AG10803 (cell line): Measurements from ENCODE around the gene FCN3.

Experiments
- DNase-seq: peaks from one replicate; pipeline ENCODE4 v3.0.0; 2010; ENCODE audit warnings: low read depth
- H3K4me3 ChIP-seq: 2 replicates; pipeline ENCODE4 v1.5.1; 2011; ENCODE audit warnings: mild to moderate bottlenecking, low read length, control low read depth
- CTCF ChIP-seq: conservative IDR thresholded peaks from 2 replicates; pipeline ENCODE4 v1.5.1; 2011; ENCODE audit warnings: mild to moderate bottlenecking, low read length, control low read depth, inconsistent platforms

The FCN3 gene

GRCh38 chr1:27360159-27361043, 14.2 kb downstream of the FCN3 start:
- TF ChIP-seq CTCF, result no peak
- H3K4me3 ChIP-seq, result no peak overlapping the region
- no peak for DNase-seq

GRCh38 chr1:27359822-27360158, 14.8 kb downstream of the FCN3 start:
- DNase-seq, result no peak
- no peak overlapping the region for H3K4me3 ChIP-seq
- TF ChIP-seq CTCF, result no peak

GRCh38 chr1:27358928-27359313, 15.7 kb downstream of the FCN3 start:
- no peak for DNase-seq
- H3K4me3 ChIP-seq, result no peak overlapping the region
- no peak for TF ChIP-seq CTCF

- TF ChIP-seq CTCF, result no peak
- H3K4me3 ChIP-seq, result no peak overlapping the region
- DNase-seq, result no peak
These were observed 16.3 kb downstream of the FCN3 start for GRCh38 chr1:27358038-27358927.

GRCh38 chr1:27357281-27358037, 17.2 kb downstream of the FCN3 start:
- peak; percentile 33 for DNase-seq
- peak; percentile 78 for TF ChIP-seq CTCF
- H3K4me3 ChIP-seq, result no peak overlapping the region

GRCh38 chr1:27356619-27357280, 17.9 kb downstream of the FCN3 start:
- TF ChIP-seq CTCF, result no peak
- DNase-seq, result no peak
- H3K4me3 ChIP-seq, result no peak overlapping the region
